ENCODE measurements around the gene BLVRB.

- TF ChIP-seq CTCF (IDR thresholded peaks at IDR 0.05) (no peak), EZH2phosphoT487 (IDR thresholded peaks at IDR 0.05) (no peak), EZH2 (IDR thresholded peaks at IDR 0.05) (no peak)
Measured at GRCh38 chr19:40411125-40411842, 54.3 kb downstream of the BLVRB start.

Data from neural progenitor cell (in vitro differentiated cells).